GM21515 (cell line): ENCODE measurements around the gene HHIP.

Experiments used
- ATAC-seq: cut with Tn5 transposase; IDR thresholded peaks from one replicate; pipeline ENCODE4 v1.9.1; 2021; ENCODE audit not compliant: unreplicated experiment

Gene HHIP

GRCh38 chr4:144701683-144702233, 55.8 kb downstream of the HHIP start:
- ATAC-seq: no peak

GRCh38 chr4:144703494-144703893, 57.5 kb downstream of the HHIP start:
- no peak for ATAC-seq

- ATAC-seq: no peak
Observed at GRCh38 chr4:144705601-144706590, 59.9 kb downstream of the HHIP start.

- no peak for ATAC-seq
Observed at GRCh38 chr4:144709159-144709558, 63.2 kb downstream of the HHIP start.

GRCh38 chr4:144709793-144710525, 64.0 kb downstream of the HHIP start:
- no peak for ATAC-seq

- no peak for ATAC-seq
Observed at GRCh38 chr4:144710526-144710912, 64.6 kb downstream of the HHIP start.

GRCh38 chr4:144711700-144712456, 65.9 kb downstream of the HHIP start:
- no peak for ATAC-seq

DNA sequence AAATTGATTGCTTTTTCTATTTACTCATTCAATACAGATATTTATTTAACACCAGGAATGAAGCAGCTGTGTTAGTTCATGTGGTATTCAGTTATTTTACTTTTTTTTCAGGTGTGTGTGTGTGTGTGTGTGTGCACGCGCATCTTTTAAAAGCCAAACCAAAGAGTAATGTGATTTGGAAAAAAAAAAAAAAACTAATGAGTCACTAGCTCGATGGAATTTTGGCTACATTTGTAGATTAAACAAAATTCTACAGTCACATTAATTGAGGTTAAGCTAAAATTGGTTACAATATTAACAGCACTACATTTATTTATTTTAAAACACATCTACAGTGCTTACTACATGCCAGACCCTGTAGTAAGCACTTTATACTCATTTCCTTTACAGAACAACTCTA, 66.8 kb downstream of the HHIP start:
- ATAC-seq: no peak

GRCh38 chr4:144714166-144714565, 68.2 kb downstream of the HHIP start:
- ATAC-seq: no peak

GRCh38 chr4:144715230-144715629, 69.3 kb downstream of the HHIP start:
- ATAC-seq: peak; percentile 81

GRCh38 chr4:144716778-144717177, 70.8 kb downstream of the HHIP start:
- no peak for ATAC-seq

DNA sequence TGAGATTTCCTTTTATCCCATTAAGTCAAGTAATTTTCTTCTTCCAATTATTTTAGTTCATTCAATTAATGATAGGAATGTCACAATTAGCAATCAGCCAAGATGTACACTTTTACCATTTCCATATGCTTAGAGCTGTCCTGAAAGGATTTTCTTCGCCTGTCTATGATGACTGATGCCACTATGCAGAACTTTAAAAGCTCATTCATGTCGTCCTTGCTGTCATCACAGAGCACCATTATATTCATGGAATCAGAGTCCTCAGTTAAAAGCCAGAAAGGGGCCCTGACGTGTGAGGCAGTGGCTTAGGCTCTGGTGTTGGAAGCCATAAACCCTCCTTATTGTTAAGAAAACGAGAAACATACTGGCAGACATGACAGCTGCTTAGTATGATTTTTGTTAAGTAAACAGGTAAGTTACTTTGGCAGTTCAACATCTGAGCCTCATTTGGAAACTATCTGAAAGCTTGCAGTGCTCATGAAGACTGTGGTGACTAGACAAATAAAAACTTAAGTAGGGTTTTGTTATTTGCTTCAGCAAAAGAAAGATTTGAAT, 73.1 kb downstream of the HHIP start:
- ATAC-seq: no peak

DNA sequence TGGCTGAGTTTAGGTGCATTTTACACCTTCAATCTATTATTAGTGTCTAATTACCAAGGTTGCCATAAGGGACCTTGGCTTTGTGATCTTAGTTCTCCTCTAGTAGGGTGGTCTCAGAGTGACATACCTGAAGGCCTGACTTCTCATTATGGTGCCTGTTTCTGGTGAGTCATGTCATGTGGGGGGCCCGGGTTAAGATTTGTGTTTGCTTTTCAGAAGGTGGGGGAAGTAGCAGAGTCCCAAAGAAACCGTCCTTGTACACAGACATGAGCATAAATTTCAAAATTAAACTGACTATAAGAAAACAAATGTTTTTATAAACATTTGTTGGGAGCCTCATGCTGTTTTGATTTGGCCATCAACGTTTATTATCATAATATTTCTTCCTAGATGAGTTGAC, 74.5 kb downstream of the HHIP start:
- no peak for ATAC-seq

DNA sequence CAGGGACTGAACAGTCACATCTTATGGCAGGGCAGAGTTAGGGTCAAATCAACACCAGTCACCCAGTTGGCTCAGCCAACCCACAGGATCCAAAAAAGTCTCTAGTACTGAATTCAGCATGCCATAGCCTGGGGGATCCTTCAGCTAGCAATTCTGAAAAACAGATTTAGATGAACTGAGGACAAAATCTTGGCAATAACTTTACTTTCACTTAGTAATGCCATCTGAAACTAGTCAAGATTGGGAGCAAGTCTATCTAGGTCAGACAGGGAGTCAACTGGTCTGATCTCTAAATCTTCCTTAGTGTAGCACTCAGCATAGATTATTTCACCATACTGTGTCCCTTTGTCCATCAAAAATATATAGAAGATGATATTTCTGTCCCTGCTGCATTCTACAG, 76.0 kb downstream of the HHIP start:
- ATAC-seq: no peak

GRCh38 chr4:144723471-144723870, 77.5 kb downstream of the HHIP start:
- no peak for ATAC-seq

GRCh38 chr4:144729175-144729574, 83.2 kb downstream of the HHIP start:
- ATAC-seq: no peak

- no peak for ATAC-seq
Observed at GRCh38 chr4:144732584-144733428, 86.8 kb downstream of the HHIP start.

- no peak for ATAC-seq
Observed at GRCh38 chr4:144733566-144733965, 87.6 kb downstream of the HHIP start.

- no peak for ATAC-seq
Observed at GRCh38 chr4:144734522-144734921, 88.6 kb downstream of the HHIP start.

GRCh38 chr4:144738649-144739048, 92.7 kb downstream of the HHIP start:
- ATAC-seq: no peak
